Measurements from ENCODE around the gene EPB41L1. TPM values are rescaled to one million over a fixed set of nuclear protein-coding genes. Genes with fewer than 3 reads are reported as not detected.

The EPB41L1 gene
- total and polyA plus RNA-seq, 2 experiments from 2014 or later = 24.1 to 48.7 TPM

DNA sequence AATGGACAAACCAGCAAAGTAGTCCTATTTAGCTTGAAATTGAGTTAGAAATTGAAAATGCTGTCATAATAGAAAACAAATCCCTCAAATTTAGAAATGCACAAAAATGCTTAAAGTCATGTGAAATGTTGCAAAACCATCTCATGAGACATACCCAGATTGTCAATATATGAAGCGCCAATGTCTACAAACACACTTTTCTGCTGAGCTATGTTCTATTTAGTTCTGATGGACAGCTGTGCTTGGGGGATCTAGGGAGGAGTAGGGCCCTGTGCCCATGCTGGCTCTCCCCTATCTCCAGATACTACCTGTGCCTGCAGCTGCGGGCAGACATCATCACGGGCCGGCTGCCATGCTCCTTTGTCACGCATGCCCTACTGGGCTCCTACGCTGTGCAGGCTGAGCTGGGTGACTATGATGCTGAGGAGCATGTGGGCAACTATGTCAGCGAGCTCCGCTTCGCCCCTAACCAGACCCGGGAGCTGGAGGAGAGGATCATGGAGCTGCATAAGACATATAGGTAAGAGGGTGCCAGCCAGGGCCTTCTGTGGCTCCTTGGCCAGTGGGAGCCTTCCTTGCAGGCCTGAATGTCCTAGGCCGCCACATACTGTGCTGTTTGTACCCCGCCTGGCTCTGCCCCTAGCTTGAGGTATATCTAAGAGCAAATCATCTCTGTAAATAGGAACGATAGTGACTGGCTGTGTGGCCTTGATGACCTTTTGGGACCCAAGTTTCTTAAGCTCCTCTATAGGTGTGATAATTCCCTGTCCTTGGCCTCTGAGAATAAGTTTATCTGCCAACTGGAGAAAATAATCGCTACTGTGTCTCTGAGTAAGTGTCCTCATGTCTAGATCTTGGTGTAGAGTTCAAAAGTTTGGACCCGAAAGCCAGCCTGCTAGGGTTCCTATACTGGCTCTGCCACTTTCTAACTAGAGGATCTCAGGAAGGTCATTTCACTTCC lies 30.6 kb downstream of the EPB41L1 start (continued):
- TF ChIP-seq ZNF462 (CRISPR knock-in tag; IDR thresholded peaks at IDR 0.05) (no peak), NANOG (IDR thresholded peaks at IDR 0.05; ENCODE audit: borderline replicate concordance) (no peak), EZH2 (IDR thresholded peaks at IDR 0.05; ENCODE audit: low read depth, unreplicated experiment) (no peak), EZH2phosphoT487 (IDR thresholded peaks at IDR 0.05; ENCODE audit: unreplicated experiment) (no peak), POLR2AphosphoS5 (IDR thresholded peaks at IDR 0.05; ENCODE audit: low read depth) (no peak), JUNB (IDR thresholded peaks at IDR 0.05; ENCODE audit: unreplicated experiment) (no peak), CREB1 (CRISPR knock-in tag; IDR thresholded peaks at IDR 0.05; ENCODE audit: low read depth) (no peak), ZNF114 (CRISPR knock-in tag; IDR thresholded peaks at IDR 0.05) (no peak)
- TF ChIP-seq, protein P1, sequence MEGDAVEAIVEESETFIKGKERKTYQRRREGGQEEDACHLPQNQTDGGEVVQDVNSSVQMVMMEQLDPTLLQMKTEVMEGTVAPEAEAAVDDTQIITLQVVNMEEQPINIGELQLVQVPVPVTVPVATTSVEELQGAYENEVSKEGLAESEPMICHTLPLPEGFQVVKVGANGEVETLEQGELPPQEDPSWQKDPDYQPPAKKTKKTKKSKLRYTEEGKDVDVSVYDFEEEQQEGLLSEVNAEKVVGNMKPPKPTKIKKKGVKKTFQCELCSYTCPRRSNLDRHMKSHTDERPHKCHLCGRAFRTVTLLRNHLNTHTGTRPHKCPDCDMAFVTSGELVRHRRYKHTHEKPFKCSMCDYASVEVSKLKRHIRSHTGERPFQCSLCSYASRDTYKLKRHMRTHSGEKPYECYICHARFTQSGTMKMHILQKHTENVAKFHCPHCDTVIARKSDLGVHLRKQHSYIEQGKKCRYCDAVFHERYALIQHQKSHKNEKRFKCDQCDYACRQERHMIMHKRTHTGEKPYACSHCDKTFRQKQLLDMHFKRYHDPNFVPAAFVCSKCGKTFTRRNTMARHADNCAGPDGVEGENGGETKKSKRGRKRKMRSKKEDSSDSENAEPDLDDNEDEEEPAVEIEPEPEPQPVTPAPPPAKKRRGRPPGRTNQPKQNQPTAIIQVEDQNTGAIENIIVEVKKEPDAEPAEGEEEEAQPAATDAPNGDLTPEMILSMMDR (conservative IDR thresholded peaks at IDR 0.05; ENCODE audit: low read depth in 2 of 2) = no peak
